GM21737 (cell line): ENCODE measurements around the gene ADRB2.

Experiments
- ATAC-seq: cut with Tn5 transposase; IDR thresholded peaks from one replicate; pipeline ENCODE4 v1.9.1; 2021; ENCODE audit warnings: mild to moderate bottlenecking, moderate library complexity; ENCODE audit not compliant: unreplicated experiment

ADRB2 gene

GRCh38 chr5:148829734-148830133 is 3.3 kb downstream of the ADRB2 start:
- no peak for ATAC-seq

GRCh38 chr5:148830211-148830610 is 3.8 kb downstream of the ADRB2 start:
- no peak for ATAC-seq

GRCh38 chr5:148831590-148832565 is 5.5 kb downstream of the ADRB2 start:
- peak; percentile 82 for ATAC-seq

- no peak for ATAC-seq
Measured at GRCh38 chr5:148833122-148833521, 6.7 kb downstream of the ADRB2 start.

DNA sequence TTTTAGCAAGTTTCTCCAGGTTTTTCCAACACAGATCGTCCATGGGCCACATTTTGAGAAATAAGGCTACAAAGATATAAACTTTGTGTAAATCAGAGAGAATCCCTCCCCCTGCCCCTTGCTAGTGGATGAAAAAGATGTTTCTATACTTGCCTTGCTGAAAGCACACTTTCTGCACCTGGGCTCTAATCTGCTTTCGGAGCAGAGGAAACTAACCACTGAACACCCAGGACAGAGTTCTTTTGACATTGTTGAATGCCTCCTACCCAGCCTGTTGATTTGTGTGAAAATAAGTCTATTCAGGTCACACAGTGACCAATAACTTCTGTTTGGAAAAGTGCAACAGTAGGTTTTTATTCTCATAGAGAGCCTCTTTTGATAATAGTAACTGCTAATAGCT is 7.5 kb downstream of the ADRB2 start:
- ATAC-seq: no peak

- peak; percentile 47 for ATAC-seq
Measured at GRCh38 chr5:148834689-148835088, 8.3 kb downstream of the ADRB2 start.

- ATAC-seq: no peak
Measured at GRCh38 chr5:148836272-148837250, 10.2 kb downstream of the ADRB2 start.

DNA sequence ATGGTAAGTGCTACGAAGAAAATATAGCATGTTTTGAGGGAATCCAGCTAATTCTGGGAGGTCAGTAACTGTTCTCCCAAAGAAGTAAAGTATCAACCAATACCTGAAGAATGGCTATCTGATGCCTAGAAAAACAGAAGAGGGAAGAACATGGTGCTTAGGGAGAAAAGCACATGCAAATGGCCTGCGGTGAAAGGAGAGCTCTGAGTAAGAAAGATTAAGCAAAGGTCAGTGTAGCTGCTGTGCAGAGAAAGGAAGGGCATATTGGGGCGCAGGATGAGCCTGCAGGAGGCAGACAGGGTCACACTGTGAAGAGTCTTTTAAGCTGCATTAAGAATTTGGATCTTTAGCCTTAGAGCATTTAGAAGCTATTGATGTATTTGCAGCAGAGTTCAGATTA is 11.0 kb downstream of the ADRB2 start:
- ATAC-seq: no peak

DNA sequence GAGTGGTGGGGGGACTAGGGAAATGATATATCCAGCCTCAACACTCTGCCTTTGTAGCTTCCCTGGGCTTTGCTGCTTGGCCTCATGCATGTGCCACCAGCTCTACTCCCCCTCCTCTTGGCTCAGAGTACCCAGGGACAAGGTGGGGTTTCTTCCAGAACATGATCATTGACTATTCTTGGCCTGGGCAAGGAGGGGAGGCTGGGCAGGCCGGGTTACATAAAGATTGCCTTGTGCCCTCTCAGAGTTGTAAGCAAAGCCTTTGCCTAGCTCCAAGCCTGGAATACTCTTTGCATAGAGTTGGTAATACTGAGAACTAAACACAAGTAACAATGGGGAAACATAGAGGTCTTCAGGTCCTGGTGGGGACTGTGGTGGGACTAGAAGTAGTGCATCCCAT is 11.9 kb downstream of the ADRB2 start:
- ATAC-seq: no peak

GRCh38 chr5:148839960-148840359 is 13.5 kb downstream of the ADRB2 start:
- ATAC-seq: peak; percentile 69

DNA sequence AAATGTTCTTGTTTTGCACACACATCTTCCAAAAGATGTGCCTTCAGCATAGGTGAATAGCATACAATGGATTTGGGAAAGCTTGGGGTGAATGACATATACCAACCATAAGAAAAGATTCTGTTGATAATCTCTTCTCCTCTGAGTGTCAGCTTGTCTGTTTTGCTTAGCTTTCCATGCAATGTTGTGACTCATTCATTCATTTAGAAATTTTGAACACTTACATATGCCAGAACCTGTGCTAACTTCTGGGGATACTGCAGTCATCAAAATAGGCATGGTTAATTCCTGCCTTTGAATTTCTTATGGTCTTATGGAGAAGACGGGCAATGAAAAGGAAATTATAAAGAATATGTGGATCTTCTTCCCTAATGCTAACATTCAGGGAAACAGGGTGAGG is 14.1 kb downstream of the ADRB2 start:
- no peak for ATAC-seq

GRCh38 chr5:148841519-148841918 is 15.1 kb downstream of the ADRB2 start:
- ATAC-seq: no peak

DNA sequence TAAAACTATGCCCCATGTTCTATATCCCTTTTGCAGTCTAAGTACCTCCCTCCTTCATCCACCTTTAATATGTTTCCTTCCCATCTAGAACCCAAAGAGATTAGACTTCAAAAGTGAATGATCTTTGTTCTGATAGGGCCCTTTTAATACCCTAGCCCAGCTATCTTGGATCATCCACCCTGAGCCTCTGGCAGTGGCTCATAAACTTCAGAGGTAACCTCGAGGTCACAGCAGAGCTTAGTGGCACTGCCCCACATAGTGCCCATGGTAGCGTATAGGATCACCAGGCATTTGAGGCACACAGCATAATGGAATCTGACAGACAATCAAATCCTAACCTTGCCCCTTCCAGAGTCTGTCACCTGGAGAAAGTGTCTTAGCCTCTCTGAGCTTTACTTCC is 15.8 kb downstream of the ADRB2 start:
- no peak for ATAC-seq

DNA sequence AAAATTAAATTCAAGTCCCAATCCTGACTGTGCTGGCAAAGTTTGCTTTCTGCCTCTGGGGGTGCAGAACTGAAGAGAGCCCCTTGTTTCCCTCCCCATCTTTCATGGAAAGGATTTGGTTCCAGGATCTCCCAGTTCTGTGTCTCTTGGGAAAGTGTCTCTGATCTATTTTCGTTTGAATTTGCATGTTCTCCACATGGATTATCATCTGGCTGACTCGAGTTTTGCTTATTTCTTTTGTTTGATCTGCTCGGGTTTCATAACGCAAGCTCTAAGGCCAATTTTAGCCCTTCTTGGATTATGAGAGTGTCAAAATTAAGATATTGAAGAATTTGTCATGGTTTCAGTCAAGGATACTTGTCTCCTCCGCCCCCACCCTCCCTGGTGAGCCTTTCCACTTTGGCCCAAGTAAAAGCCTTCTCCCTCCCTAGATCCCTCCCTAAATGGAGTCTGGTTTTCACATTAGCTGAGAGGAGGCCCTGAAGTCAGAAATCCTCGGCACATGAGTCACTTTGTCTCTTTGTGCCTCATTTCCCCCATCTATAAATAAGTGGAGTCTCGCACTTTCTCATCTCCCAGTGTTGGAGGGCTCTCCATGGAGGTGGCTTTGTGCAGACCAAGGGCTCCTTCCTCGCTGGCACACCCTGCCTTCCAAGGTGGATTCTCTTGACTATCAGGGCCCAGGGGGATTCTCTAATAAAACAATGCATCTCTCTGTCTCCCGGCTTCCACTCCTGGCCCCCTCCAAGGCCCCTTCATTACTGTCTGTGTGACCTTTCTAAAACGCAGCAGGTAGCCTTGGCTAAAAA is 17.3 kb downstream of the ADRB2 start:
- ATAC-seq: no peak

DNA sequence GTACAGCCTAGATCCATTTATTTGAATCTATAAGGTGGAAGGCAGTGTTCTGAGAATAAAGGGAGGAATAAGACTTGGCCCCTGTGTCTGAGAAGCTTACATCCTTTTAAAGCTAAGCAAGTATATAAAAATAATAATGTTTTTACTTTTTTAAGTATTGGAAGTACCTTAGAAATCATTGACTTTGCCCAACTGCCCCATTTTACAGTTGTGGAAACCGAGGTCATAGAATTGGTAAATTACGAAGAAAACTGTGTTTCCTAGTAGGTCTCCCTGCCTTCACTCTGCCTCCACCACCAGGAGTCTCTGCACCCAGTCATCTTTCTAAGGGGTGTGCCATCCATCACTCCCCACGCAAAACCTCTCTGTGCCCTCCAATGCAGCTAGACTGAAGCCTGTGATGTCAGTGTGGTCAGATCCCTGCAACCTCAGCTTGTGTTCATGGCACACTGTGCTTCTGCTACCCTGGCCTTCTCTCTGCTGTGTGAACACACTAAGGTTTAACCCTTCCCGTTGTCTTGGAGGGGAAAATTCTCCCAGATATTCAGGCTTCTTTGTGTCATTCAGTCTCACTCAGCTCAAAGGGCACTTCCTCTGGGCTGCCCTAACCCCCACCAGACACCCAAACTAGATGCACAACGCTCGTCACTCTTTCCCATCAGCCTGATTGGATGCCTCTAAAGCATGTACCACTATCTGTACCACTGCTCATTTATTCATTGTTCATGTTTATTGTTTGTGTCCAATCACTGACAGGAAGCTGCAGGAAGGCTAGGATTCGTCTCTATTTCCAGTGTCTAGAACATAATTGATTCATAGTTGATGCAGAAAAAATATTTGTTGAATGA is 18.2 kb downstream of the ADRB2 start:
- no peak for ATAC-seq

DNA sequence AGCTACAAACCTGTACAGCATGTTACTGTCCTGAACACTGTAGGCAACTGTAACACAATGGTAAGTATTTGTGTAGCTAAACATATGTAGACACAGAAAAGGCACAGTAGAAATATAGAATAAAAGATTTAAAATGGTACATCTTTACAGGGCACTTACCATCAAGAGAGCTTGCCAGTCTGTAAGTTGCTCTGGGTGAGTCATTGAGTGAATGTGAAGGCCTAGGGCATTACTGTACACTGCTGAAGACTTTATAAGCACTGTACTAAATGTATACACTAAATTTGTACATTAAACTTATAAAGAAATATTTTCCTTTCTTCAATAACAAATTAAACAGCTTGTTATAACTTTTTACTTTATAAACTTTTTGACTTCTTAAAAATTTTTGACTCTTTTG is 20.5 kb downstream of the ADRB2 start:
- no peak for ATAC-seq

GRCh38 chr5:148847456-148847855 is 21.0 kb downstream of the ADRB2 start:
- no peak for ATAC-seq

DNA sequence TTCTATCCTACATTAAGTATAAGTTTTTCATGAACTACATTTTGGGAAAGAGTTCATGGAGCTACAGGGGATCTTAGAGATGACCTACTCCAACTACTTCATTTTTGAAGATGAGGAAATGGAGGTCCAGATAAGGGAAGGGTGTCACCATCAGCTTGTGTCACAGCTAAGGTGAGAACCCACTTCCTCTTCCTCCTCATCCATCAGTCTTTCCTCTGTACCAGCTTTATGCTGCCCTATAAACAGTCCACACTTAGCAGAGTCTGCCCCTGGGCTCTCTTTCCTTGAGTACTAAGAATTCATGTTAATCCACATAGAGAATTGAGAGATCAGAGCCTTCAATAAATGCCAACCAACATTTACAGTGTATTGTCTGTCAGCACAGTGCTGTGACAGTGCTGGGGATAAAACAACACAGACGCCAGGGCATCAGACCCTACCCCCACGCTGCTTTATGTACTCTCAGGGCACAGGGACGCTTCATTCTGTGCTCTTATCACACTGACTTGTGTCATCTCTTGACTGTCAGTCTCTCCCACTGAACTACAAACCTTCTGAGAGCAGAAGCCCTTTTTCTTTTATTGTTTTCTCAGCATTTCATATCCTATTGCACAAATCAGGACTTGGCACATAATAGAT is 22.1 kb downstream of the ADRB2 start:
- ATAC-seq: no peak

DNA sequence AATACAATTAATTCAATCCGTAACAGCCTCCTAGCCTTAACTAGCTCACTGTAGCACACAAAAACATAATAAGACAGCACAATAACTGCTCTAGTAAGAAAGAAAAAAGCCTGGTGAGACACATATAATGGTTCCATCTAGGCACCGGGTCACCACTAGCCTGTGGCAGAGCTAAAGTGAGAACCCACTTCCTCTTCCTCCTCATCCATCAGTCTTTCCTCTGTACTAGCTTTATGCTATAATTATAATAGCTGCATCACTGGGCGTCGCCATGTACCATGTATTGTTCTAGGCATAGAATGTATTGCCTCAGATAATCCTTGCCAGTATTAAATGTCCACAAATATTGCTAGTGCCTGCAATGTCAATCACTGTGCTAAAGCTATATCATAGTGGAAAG is 23.1 kb downstream of the ADRB2 start:
- ATAC-seq: no peak
